Measurements from ENCODE around the gene NPC2.

The NPC2 gene

GRCh38 chr14:74504874-74505720, 12.0 kb upstream of the NPC2 start:
- no peak for TF ChIP-seq CTCF (IDR thresholded peaks at IDR 0.05)

GRCh38 chr14:74504412-74504811, 11.3 kb upstream of the NPC2 start:
- no peak for TF ChIP-seq CTCF (IDR thresholded peaks at IDR 0.05)

- TF ChIP-seq CTCF (IDR thresholded peaks at IDR 0.05), result no peak
Measured at GRCh38 chr14:74503938-74504335, 10.8 kb upstream of the NPC2 start.

- TF ChIP-seq CTCF (IDR thresholded peaks at IDR 0.05), result no peak
Measured at GRCh38 chr14:74503291-74503937, 10.3 kb upstream of the NPC2 start.

GRCh38 chr14:74502236-74503019, 9.3 kb upstream of the NPC2 start:
- TF ChIP-seq CTCF (IDR thresholded peaks at IDR 0.05), result peak; percentile 64

- TF ChIP-seq CTCF (IDR thresholded peaks at IDR 0.05), result no peak
Measured at GRCh38 chr14:74501691-74502090, 8.6 kb upstream of the NPC2 start.

GRCh38 chr14:74501135-74501614, 8.1 kb upstream of the NPC2 start:
- peak; percentile 81 for TF ChIP-seq CTCF (IDR thresholded peaks at IDR 0.05)

All from LNCAP (cell line).